Measurements from ENCODE around the gene MYOT.

GRCh38 chr5:137933491-137933911 is 65.8 kb downstream of the MYOT start:
- TF ChIP-seq EZH2 (IDR thresholded peaks at IDR 0.05; ENCODE audit: insufficient read depth, poor library complexity, severe bottlenecking), result no peak
- no peak for TF ChIP-seq EZH2phosphoT487 (IDR thresholded peaks at IDR 0.05; ENCODE audit: insufficient read depth, low read depth)

All from GM23248 (cell line).